Measurements from ENCODE around the gene ARHGAP11A. TPM values are rescaled to one million over a fixed set of nuclear protein-coding genes. Genes with fewer than 3 reads are reported as not detected.

Gene ARHGAP11A
- total RNA-seq, 1 donor from 2014 or later = 8.0 TPM

DNA sequence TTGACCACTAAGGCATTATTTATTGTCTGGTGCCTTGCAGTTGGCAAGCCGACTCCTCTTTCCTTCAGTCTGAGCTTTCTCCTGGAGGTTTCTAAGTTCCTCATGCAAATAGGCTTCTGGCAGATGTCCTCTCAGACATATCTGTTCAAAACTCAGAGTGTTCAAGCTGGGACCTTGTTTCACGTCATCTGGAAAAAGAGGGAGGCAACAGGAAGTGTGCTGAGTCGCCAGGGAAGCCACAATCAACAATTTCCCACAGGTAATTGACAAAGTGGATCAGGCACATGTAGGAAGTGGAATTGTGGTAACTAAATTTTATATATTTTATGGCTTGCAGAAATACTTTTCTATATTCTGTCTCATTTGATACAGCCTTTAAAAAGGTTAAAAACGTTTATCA lies 40.8 kb downstream of the ARHGAP11A start:
- DNase-seq = no peak

GRCh38 chr15:32656496-32656895 lies 41.2 kb downstream of the ARHGAP11A start:
- no peak for DNase-seq

- peak; percentile 33 for DNase-seq
Observed at GRCh38 chr15:32657198-32657883, 42.0 kb downstream of the ARHGAP11A start.

GRCh38 chr15:32657941-32658340 lies 42.6 kb downstream of the ARHGAP11A start:
- no peak for DNase-seq

DNA sequence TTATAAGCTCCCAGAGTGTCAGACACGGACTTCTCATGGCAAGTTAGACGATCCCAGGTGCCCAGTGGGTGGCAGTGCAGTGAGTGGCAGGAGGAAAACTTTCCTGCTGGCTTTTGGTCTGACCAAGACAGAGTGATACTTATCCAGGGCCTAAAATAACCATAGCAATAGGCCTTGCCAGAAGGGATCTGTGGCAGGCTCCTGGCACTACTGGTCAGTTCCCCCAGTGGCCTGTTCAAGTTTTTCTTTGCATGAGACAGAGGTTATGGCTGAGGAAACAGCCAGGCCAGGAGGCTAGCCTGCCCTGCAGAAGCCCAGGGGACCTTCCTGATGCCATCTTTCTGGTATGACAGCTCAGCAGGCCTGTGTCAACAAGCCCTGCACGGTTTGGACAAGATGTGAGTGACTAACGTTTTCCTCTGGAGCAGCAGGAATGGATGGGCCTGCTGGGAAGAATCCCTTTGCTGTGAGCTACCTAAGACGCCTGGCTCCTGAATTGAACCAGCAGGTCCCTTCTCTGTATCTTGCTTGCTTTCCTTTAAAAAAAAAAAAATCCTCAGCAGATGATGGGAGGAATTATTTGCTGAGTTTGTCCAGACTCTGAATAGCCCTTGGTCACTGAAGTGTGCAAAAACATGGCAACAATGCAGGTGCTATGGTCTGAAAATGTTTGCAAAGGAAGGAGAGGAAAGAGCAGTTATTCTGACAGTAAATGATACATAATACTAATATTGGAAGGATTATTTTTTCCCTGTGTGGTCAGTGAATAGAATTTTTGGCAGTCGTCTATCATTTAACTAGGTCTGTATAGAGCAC lies 44.2 kb downstream of the ARHGAP11A start:
- peak; percentile 46 for DNase-seq

DNA sequence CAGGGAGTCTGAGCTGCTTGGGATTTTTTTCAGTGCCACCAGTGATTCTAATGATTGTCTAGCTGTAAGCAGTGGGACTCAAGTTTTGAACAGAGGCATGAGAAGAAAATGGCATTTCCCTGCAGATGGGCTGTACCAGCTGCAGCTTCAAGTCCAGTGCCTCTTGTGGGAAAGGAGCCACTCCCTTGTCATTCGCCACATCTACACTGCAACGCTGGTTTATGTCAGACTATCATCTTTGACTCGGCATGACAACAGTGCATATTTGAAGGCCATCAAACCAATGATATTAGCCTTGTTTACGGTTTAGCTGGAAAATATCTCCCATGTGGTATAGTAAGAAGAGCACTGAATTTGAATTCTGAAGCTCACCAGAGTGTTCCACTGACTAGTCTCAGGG lies 48.4 kb downstream of the ARHGAP11A start:
- DNase-seq = no peak

DNA sequence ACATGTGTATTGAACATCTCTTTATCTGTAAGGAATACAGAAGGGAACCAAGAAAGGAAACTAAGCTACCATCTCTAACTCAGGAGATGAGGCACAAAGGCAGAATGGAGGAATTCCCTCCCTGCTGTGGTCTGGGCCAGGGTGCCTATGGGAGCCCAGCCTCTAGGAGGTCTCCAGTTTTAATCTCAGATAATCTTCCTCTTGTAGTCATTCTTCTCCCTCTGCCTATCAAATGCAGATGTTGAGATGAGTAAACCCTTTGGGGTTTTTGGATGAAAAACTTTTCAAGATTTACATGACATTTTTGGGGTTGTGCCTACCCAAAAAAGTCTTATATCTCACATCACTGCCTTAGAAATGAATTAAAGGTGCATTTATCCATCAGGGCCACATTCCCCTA lies 49.5 kb downstream of the ARHGAP11A start:
- DNase-seq = no peak

DNA sequence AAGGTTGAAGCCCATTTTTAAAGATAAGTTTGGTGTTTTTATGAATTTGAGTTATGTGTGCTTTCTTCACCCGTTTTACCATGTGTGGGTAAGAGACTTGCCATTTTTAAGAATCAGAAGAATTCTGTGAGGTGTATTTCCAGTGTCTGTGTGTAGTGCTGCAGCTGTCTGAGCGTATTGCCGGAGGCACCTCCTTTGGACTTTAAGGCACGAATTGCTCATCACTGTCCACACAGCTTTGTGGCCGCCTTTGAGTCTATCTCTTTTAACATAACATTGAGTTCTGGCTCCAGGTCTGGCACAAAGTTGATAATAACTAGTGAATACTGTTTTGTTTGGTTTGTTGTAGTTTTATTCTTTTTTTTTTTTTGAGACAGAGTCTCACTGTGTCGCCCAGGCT lies 52.0 kb downstream of the ARHGAP11A start:
- DNase-seq = no peak

GRCh38 chr15:32668942-32669341 lies 53.6 kb downstream of the ARHGAP11A start:
- no peak for DNase-seq

DNA sequence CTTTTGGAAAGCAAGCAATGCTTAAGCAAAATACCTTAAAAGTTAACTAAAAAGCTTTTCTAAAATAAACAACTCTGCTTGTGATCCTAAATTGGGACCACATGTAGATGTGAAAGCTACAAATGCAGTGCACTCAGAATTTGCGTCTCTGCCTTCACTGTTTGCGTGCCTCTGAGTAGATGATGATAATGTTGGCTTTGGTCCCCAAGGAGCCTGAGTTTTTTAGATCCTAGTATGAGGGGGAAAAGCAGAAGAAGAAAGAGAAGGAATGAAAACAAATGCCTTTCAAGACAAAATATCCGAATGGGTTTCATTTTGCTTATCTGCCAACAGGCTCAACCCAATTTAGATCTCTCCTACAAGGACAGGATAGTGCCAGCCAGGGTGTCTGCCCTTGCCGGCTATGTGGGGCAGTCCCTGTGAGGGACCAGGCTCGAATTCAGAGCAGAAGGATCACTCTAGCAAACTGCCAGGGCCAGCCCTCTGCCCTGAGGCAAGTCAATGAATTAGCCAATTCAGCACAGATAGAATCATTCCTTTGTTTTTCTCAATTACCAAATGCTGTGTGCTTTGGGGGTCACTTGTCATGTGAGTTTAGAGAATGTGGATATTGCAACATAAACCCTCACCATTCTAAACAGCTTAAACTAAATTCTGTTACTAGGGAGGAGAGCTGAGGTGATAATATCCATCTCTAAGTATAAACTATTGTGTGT lies 54.8 kb downstream of the ARHGAP11A start:
- no peak for DNase-seq

GRCh38 chr15:32670623-32671022 lies 55.3 kb downstream of the ARHGAP11A start:
- DNase-seq = no peak

GRCh38 chr15:32671339-32672325 lies 56.3 kb downstream of the ARHGAP11A start:
- no peak for DNase-seq

DNA sequence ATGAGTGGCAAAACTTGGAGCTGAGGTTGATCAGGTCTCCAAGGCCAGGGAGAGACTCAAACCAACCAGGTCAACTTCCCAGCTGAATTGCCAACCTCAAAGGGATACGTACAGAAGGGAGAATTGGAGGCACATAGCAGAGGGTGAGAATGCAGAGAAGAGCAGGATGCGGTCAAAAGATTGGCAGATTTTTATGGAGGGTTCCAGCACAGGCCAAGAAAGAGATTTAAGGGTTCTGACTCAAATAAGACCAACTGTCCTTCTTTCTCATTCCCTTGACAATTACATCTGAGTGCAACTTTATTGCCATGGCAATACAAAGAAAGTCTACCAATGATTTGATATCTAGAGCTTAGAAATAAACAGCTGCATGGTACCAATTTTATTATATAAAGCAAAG lies 59.4 kb downstream of the ARHGAP11A start:
- no peak for DNase-seq

GRCh38 chr15:32675466-32675865 lies 60.2 kb downstream of the ARHGAP11A start:
- DNase-seq = no peak

GRCh38 chr15:32676169-32676568 lies 60.9 kb downstream of the ARHGAP11A start:
- DNase-seq = no peak

DNA sequence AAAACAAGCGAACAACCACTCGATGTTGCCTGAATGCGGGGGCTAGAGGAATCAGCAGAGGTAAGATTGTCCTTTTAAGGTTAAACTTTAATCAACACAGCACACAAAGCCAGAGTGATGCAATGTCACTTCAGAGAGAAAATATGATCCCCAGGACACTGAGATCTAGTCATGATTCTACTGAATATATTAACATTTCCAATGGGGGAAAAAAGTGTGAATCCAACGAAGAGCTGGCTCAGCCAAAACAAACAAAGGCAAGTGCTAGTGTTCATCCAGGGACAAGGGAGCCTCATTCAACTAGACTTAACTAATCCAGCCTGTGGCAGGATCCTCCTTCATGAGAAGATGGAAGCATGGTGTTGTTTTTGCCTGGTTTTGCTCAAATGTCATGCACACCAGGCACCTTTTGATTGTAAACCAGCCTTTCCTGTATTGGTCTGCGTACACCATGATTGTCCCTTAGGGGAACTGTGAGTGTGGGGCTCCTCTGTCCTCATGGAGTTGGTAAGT lies 62.0 kb downstream of the ARHGAP11A start:
- DNase-seq = no peak

GRCh38 chr15:32679298-32679690 lies 64.0 kb downstream of the ARHGAP11A start:
- DNase-seq = no peak

DNA sequence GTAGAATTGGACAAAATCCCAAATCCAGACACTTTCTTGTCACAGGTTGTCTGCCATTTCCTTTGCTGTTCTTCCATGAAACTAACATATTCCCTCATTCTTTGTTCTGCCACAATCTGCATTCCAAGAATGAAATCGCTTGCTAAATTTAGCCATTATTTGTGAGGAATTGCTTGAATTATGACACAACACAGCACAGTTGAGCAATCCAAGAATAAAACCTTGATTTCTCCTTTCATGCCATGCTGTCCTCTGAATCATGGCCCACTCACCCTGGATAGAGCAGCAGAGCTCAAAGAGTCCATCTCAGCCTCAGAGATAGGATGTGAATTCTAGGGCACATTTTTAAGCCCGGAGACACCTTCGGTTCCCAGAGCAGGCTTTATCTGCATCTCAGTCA lies 67.3 kb downstream of the ARHGAP11A start:
- DNase-seq = no peak

GRCh38 chr15:32682977-32683630 lies 67.8 kb downstream of the ARHGAP11A start:
- no peak for DNase-seq

- DNase-seq = peak; percentile 35
Observed at GRCh38 chr15:32683906-32684584, 68.7 kb downstream of the ARHGAP11A start.

DNA sequence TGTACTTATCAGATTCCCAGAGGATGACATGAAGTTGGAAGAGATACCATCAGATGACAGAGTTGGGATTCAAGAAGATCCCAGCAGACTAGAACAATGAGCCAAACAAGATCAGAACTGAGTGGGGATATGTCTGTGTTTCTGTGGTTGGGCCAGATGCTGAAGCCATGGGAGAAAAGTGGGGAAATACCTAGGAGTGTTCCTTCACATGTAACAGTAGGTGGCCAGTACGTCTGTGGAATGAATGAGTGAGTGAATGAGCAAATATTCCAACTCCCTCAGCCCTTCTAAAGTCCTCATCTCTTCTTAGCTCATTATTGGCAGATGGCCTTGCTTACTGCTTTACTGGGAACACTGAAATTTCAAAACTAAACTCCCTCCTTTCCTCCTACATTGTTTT lies 70.3 kb downstream of the ARHGAP11A start:
- peak; percentile 4 for DNase-seq
